ENCODE results near the gene SLCO2A1.

- TF ChIP-seq CTCF (IDR thresholded peaks at IDR 0.05; ENCODE audit: insufficient read depth, low read length, poor library complexity, severe bottlenecking) = no peak
- TF ChIP-seq EZH2phosphoT487 (conservative IDR thresholded peaks at IDR 0.05; ENCODE audit: low read length) = no peak
Observed at GRCh38 chr3:134036291-134036690, 6.6 kb upstream of the SLCO2A1 start.

All from SU-DHL-6 (cell line).